Stimulated activated CD4-positive, alpha-beta T cell treated with anti-CD3 and anti-CD28 coated beads, Interleukin-2, amount 100 ng/mL, for 4 hours (primary cell): Measurements from ENCODE around the gene SUSD4.

ENCODE experiments used
- DNase-seq: peaks from one replicate; pipeline ENCODE4 v3.0.0-alpha.2; 2020; ENCODE audit warnings: low read depth

Gene SUSD4

DNA sequence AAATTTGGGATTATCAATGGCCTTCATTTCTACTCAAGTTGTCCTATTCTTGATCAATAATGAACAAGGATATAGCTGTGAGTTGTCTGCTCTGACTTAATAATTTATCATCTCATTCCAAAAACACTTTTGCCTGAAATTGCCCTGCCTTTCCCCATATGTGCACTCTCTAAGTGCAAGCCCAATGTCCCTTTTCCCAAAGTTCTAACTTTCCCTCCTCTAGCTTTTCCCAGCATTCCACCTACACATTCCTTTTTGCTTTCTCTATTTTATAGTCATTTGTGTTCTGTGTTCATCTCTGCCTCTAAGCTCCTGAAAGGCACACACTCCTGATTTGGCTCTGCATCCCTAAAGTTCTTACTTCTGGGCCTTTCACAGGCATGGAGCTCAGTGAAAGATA is 34.7 kb downstream of the SUSD4 start:
- no peak for DNase-seq

DNA sequence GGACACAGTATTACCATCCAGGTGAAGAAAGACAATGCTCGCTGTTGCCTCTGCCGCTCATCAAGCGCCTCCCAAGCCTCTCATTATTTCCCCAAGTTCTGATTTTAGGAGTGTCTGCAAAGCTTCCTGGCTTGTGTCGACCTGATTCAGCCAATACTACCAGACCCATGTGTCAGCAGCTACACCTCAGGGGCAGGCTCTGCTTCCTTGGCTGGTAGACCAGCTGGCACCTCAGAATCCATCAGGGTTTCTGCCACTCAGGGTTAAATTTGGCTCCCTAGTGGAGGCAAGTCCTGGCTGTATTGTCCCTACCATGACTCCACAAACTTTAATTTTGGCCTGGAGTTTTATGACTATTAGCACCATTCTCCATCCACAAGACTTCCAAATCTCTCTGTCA is 35.4 kb downstream of the SUSD4 start:
- DNase-seq: no peak

DNA sequence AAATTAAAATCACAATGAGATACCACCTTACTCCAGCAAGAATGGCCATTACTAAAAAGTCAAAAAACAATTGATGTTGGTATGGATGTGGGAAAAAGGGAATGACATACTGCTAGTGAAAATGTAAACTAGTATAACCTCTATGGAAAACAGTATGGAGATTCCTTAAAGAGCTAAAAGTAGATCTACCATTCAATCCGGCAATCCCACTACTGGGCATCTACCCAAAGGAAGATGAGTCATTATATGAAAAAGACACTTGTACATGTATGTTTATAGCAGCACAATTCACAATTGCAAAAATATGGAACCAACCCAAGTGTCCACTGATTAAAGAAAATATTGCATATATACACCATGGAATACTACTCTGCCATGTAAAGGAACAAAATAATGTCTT is 37.2 kb downstream of the SUSD4 start:
- no peak for DNase-seq

DNA sequence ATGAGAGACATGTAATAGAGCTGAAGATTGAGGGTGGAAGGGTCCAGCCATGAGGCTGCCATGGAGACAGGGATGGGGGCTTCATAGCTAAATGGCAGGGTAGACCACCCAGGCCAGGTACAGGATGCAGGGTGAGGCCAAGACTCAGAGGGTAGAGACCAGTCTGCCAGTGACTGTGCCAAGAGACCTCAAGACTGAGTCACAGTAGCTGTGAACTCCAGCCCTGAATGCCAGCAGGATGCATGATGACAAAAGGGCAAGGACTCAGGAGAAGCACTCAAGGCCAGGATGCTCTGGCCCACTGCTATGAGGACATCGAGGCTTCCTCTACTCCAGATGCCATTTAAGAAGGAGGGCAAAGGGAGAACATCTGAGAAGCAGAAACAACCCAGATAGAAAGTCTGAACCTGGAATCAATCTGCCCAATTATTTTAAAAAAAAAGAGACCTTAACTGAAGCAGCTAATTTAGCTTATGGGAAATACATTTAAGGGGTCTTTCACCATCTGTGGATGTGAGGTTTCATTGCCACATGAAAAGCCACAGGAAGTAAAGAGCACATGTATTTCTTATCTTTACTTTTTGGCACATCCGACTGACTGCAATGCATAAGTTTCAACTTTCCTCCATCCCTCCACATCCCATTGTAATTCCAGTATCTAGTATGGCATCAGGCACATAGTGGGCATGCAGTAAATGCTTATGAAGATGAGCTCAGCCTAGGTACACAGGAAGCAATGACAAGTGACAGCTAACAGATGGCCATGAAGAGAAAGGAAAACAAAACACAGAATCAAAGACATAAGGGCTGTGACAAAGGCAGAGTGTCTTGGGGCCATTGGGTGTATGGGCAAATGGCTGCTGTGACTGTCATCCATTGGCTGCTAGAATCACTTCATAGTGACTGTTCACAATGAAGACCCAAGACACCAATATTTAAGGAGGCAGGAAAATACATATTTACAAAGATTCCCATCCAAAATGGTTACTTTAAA is 40.2 kb downstream of the SUSD4 start:
- DNase-seq: no peak

DNA sequence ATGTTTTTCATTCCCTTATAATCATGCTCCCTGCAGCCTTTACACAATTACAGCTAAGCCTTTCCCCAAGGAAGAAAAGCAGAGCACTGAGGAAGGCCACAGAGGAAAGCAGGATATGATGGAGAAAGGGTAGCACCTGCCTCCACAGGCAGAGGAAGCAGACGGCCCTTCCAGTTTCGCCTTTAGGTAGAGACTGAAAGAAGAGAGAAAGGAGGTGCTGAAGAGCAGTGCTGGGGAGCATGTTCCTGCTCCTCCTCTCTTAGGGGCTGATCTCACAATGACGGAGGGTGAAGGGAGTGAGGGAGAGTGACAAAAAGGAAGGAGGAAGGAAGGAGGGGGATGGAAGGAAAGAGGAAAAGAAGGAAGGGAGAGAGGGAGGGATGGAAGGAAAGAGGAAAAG is 41.1 kb downstream of the SUSD4 start:
- no peak for DNase-seq

DNA sequence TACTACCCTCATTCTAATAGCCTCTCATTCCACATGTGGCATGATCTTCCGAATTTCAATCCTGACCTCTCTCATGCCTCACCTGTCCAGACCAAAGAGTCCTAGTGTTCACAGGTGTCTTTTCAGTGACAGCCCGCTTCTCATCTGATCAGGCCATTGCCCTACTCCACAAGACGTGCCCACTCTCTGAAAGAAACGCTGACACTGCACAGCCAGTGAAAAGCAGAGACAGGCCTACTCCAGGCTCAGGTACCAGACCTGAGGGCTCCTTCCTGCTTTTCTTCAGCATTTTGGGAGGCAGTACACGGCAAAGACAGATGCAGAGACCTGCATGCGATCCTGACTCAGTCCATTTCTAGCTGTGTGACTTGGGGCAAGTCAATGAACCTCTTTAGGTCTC is 43.0 kb downstream of the SUSD4 start:
- DNase-seq: no peak

DNA sequence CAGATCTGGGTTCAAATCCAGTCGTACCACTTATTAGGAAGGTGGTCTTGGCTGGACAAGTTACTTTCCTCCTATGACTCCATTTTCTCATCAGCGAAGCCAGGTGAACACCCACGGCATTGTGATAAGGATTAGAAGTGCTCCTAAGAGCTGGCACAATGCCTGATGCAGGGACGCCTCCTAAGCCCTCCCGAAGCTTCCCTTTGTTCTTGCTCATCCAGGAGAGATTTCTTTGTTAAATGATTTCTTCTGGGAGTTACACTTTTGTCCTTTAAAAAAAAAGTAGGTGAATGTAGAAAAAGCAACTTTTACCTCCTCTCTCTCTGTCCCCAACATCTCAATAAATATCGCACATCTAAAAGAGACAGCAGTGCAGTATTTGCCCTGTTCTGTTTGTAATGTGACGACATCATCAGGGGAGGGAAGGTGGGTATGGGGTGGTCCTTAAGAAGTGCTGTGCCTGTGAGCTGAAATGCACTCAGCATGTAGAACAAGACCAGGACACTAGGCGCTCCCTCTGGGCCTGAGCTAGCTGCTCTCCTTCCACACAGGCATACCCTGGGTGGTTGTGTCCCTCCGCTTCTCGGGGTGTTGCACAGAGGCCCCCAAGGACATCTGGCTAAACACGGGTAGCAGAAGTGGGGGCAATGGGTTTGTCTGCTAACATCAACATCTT is 43.9 kb downstream of the SUSD4 start:
- DNase-seq: no peak

DNA sequence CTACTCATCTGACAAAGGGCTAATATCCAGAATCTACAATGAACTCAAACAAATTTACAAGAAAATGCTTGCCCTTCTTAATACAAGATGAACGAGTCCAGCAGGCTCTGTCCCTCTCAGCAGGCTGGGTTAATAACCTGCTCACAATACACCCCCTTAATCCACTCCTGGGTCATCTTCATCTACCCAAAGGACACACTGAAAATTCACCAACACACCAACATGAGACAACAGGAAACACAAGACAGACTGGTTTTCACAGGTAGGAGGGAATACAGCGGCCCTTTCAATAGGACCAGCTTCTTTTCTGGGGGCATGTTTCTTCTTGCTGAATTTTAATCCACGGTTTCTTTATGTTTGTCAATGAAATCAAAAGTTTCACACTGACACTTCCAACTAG is 44.6 kb downstream of the SUSD4 start:
- no peak for DNase-seq

DNA sequence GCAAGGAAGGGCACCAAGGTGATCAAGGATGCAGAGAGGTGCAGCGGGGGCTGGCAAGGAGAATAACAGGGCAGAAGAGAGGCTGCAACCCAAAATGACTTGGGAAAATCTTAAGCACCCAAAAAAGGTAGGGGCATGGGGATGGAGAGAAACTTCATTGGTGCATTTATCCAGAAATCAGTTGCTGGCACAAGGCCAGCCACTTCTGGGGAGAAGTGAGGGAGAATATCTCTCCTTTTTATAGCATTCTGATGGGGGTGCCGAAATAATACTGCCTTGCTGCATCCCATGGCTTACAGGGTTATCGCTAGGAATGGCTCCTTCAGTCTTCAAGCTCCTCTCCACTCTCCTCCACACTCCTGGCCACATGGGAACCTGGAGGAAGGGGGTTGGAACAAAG is 47.9 kb downstream of the SUSD4 start:
- no peak for DNase-seq

DNA sequence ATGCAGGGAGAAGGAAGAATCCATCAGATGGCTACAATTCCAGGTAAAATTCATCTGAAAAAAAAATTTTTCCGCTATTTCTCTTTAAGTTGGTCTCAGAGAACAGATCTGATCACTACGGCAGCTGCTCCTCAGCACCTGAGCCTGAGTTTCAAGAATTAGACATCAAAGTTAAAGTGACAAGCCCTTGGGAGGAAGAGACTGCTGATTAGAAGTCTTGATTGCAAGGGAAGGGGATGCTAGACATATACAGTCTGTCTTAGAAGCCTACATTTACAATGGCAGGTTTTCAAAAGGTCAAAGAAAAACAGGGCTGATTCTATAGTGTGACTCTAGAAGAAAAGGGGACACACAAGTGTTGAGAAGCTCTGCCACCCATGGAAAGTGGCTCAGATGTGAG is 48.3 kb downstream of the SUSD4 start:
- DNase-seq: no peak

DNA sequence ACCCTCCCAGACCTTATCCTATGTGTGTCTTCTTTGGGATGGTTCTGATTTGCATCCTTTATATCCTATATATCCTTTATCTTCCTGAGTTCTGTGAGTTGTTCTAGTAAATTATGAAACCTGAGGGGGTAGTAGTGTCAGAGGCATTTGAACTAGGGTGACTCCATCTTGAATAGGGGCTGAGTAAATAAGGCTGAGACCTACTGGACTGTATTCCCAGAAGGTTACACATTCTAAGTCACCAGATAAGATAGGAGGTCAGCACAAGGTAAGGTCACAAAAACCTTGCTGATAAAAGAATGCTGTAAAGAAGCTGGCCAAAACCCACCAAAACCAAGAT is 50.6 kb downstream of the SUSD4 start:
- DNase-seq: no peak

DNA sequence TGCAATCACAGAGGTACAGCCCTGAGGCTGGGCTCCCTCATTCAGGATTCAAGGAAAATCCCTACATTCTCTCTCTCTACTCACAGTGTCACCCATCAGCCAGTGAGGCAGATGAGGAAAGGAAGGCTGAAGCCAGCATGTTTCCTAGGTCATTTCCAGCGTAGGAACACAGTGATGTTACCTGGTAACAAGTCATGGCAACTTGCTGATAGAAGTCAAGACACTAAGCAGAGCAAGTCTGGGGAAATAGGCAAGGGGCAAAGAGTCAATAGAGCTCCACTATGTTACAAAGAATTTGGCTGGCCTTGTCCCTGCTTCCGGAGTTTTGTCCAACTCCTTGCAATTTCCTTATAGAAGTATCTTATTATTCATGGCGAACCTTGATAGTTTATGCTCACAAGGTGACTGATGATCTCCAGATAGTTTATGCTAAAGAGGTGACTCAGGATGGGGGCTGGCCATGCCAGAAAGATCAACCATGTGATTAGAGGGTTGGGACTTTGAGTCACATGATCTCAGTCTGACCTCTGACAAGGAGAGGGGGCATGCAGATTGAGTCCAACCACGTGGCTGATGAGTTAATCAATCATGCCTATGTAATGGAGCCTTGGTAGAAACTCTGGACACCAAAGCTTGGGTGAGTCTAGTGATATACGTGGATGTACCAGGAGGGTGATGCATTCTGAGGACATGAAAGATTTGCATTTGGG is 51.1 kb downstream of the SUSD4 start:
- DNase-seq: no peak

DNA sequence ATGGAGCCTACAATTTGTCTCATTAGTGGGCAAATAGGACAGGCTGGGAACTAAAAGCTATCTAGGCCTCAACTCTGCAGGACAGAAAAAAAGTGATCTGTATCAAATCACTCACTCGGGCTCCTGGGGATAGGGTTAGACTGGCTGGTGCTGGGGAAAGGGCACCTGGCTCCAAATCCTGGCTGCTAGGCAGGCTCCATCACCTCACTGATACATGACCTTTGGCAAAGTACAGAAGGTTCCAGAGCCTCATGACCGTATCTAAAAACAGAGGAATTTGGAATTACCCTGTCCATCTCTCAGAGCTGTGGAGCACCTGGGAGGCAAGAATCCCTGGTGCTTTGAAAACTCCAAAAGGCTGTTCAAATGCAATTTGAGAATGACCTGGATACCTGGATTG is 51.7 kb downstream of the SUSD4 start:
- no peak for DNase-seq

DNA sequence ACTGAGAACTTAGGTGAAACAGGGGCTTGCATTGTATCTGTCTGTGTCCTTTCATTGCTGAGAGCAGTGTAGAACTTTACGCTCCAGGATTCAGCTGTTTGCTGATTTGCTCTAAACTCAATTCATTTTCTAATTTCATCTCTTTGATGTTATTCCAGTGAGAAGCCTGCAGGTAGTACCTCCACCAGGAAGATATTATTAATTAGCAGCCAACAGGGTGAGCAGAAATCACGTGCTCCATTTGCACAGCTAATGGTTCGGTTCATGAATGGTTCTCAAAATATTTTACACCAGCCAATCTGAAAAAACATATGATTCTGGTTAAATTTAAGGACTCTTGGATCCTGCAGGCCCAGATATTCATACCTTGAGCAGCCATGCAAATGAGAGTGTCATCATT is 52.1 kb downstream of the SUSD4 start:
- DNase-seq: no peak

DNA sequence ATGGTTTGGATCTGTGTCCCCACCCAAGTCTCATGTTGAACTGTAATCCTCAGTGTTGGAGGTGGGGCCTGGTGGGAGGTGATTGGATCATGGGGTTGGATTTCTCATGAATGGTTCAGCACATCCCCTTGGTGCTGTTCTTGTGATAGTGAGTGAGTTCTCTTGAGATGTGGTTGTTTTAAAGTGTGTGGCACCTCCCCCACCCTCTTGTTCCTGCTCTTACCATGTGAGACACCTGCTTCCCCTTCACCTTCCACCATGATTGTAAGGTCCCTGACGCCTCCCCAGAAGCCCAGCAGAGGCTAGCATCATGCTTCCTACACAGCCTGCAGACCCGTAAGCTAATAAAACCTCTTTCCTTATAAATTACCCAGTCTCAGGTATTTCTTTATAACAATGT is 55.8 kb downstream of the SUSD4 start:
- no peak for DNase-seq

DNA sequence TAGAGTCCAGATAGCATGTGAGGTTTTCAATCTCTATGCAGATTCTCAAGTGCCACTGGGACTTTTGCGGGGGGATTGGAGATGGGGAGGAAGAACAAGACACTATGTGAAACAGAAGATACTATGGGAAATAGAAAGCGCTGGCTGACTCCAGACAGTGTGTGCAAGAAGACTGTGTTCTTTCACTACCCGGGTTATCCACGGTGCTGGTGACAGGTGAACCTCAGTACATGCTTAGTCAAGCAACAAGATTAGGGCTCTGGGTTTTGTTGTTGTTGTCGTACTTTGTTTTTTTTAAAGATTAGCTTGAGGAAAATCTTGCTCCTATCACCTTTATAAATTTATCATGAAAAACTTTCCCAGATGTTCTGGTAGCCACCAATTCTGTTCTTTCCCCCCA is 56.4 kb downstream of the SUSD4 start:
- DNase-seq: no peak

DNA sequence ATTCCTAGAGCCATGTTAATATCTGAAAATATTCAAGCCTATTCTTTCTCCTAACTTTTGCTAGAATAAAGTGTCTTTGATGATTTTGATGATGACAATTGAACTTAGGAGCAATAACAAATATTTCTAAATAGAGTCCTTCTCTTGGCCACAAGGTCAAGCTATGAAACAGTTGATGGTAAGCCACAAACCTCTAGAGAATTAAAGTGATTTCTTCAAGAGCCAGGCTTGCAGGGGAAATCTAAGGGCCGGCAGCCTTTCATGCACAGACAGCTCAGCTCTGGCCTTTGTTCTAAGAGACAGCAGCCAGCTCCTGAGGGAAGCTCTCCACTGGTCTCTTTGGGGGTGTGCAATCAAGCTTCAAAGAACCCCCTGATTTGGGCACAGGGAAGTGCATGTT is 59.0 kb downstream of the SUSD4 start:
- DNase-seq: no peak

DNA sequence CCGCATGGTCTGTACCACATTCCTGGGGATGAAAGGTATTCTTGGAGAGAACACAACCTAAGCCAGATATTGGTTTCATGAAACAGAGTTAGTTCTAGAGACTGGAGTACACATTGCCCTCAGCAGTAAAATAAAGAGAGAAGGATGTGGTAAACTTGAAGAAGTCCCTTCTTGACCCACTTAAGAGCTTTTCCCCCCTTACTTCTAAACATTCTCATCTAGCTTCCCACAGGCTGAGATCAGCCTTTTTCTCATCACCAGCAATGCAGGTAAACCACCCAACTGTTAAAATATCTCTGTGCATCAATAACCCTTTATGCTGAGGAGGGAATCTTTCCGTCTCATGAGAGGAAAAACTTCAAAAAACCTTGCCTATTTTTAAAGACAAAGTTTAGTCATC is 62.6 kb downstream of the SUSD4 start:
- DNase-seq: no peak

DNA sequence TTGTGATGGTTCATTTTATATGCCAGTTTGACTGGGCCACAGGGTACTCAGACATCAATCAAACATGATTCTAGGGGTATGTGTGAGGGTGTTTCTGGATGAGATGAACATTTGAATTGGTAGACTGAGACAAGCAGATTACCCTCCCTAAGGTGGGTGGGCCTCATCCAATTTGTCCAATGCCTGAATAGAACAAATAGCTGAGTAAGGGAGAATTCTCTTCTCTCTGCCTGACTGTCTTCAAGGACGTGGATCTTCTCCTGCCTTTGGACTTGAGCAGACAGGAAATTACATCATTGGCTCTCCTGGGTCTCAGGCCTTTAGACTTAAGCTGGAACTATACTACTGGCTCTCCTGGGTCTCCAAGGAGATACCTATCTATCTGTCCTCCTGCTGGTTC is 64.4 kb downstream of the SUSD4 start:
- no peak for DNase-seq

DNA sequence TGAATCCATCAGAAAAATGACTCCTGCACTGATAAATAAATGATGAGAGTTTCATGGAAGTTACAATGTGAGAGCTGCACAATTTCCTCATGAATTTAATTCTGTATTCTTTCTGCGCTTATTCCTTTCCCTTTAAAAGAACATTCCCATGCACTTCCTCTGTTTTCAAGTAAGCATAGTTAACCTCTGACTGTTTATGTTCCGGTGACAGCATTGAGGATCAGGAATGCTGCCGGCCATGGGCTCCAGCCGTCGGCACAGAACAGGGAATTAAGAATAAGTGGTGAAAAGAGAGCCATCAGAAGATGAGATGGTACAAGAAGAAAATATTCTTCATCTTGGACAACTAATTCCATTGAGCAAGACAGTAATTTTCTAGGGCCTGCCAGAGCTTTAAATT is 65.3 kb downstream of the SUSD4 start:
- DNase-seq: no peak

DNA sequence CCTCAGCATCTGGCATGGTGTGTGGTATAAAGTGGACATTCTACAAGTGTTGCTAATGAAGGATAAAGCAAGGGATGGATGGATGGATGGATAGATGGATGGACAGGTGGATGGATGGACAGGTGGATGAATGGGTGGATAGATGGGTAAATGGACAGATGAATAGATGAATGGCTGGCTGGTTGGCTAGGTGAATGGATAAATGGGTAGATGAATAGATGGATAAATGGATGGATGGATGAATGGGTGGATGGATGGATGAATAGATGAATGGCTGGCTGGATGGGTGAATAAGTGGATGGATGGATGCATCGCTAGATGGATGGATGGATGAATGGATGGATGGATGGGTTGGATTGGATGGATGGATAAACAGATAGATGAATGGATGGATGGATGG is 66.2 kb downstream of the SUSD4 start:
- DNase-seq: no peak

DNA sequence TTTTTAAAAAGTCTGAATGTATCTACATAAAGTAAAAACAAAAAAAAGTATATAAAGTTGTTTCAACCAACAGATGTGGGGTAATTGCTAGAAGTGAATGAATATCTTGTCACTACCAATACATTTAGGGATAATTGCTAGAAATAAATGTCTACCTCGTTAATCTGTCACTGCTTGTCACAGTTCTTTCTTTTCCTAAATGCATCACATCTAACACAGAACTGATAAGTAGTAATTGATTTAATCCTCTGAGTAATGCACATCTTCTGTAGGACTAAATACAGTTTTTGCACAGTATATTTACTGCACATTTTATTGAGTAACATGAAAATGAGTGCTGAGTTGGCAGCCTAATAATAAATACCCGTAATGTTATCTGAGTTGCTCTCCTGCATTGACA is 72.2 kb downstream of the SUSD4 start:
- no peak for DNase-seq

DNA sequence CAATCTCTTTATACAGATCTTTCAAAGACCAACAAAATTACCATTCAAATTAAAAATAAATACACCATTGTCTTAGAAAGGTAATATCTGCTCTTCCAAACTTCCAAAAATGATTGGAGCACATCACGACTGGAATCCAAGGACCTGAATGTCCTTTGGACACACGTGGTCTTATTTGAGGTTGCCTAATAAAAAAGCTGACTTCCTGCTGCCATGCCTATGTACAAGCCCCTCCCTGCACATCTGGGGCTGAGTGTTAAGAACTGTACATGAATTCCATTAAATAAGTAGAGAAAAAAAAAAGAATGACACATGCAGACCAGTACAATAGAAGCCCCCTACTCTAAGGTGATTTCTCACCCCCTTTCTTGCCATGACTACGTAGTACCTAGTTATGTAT is 73.6 kb downstream of the SUSD4 start:
- DNase-seq: no peak
